Measurements from ENCODE around the gene ADGRD1. TPM values are rescaled to one million over a fixed set of nuclear protein-coding genes. Genes with fewer than 3 reads are reported as not detected.

ADGRD1 gene
- total and polyA plus RNA-seq, 7 donors = 0.46 to 22.5 (median 7.2) TPM

- Histone ChIP-seq H3K36me3 (no peaks in the 10 kb centered on the region), H3K9me3 (no peaks in the 10 kb centered on the region), H3K4me3 (no peak overlapping the region), H3K27ac (peak overlapping the region in 3 of 4 donors; percentile 75 to 82 (median 81)), H3K27me3 (no peaks in the 10 kb centered on the region), H3K4me1 (peaks cover 0 to 76% (median 59%) of the 10 kb centered on the region in 4 donors)
- intact Hi-C loops (cut with DNase I) = loop anchor here (1.0 to 5.0 kb wide), 4 partner anchors 19 to 90 kb away; no protein-coding TSS in a partner anchor
- DNase-seq = no peak
- TF ChIP-seq EP300 (IDR thresholded peaks at IDR 0.05) (no peak), POLR2AphosphoS5 (IDR thresholded peaks at IDR 0.05) (peak in 1 of 4 donors; percentile 0)
- 62 to 78% methylated on average over 3 of the region's 3 CpGs for WGBS, 2 donors
Observed at GRCh38 chr12:131007740-131008117, 54.0 kb downstream of the ADGRD1 start.

DNA sequence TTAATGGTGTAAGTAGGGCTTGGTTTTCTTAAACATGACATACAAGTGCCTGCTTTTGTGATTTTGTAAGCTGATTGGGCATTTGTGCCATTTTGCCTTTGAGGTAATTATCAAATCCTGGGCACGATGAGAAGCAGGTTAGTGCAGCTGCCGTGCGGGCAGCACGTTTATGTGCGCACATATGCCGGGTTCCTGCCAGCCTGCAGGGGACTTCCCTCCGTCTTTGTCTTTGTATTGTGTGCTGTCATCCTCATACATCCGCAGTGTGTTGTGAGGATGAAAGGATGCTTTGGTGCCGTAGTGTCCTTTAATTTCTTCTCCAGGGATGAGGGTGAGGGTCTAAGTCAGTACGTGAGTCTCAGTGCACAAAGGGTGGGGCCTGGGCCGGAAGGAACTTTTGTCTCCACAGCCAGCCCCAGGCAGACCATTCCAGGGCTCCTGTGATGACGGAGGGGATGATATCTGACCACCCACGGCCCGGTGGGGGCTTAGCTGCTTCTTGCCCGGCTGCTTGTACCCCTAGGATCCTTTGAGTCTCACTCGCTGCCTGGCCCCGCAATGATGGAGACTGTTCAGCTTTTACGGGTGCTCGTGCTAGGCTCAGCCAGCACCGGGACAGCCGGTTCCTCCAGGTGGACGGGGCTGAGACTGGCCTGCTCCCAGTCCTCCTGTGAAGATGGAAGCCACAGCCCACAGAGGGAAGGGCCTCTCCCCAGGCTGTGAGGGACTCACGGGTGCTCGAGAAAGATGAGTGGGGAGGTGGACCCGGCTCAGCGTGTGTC lies 54.6 kb downstream of the ADGRD1 start:
- Histone ChIP-seq H3K27ac (peak overlapping the region in 3 of 4 donors; percentile 75 to 82 (median 81)), H3K27me3 (no peaks in the 10 kb centered on the region), H3K4me3 (no peak overlapping the region), H3K4me1 (peaks cover 0 to 79% (median 62%) of the 10 kb centered on the region in 4 donors), H3K9me3 (no peaks in the 10 kb centered on the region), H3K36me3 (no peaks in the 10 kb centered on the region)
- intact Hi-C loops (cut with DNase I) = loop anchor here (1.0 to 5.0 kb wide), 3 partner anchors 46 to 91 kb away; no protein-coding TSS in a partner anchor
- DNase-seq = no peak
- TF ChIP-seq CTCF (IDR thresholded peaks at IDR 0.05) = no peak
- TF ChIP-seq POLR2A (IDR thresholded peaks at IDR 0.05) = no peak
- no peak for TF ChIP-seq POLR2AphosphoS5 (IDR thresholded peaks at IDR 0.05)
- no peak for TF ChIP-seq EP300 (IDR thresholded peaks at IDR 0.05)
- 78 to 85% methylated on average over 26 of the region's 26 CpGs for WGBS, 2 donors

DNA sequence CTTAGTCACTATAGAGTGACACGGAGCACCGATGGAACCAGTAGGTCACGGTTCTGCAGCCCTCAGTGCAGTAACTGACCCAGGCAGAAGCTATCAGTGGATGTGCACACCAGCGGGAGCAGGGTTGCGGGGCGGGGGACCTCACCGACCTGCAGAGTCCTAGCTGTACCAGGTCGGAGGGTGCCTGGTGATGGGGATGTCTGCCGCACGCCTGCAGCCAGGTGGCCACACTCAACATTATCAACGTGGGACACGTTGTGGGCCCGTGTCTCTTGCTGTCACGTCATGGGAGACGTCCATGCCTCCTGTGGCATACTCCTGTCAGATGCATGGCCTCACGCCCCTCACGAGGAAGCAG lies 55.2 kb downstream of the ADGRD1 start:
- Histone ChIP-seq H3K27me3 (no peaks in the 10 kb centered on the region), H3K36me3 (no peaks in the 10 kb centered on the region), H3K4me3 (no peak overlapping the region), H3K4me1 (peaks cover 0 to 79% (median 63%) of the 10 kb centered on the region in 4 donors), H3K27ac (peak overlapping the region in 3 of 4 donors; percentile 75 to 82 (median 81)), H3K9me3 (no peaks in the 10 kb centered on the region)
- intact Hi-C loops (cut with DNase I) = loop anchor here (1.0 to 5.0 kb wide), 3 partner anchors 46 to 92 kb away; no protein-coding TSS in a partner anchor
- TF ChIP-seq CTCF (IDR thresholded peaks at IDR 0.05) (no peak), EP300 (IDR thresholded peaks at IDR 0.05) (no peak), POLR2A (IDR thresholded peaks at IDR 0.05) (no peak), POLR2AphosphoS5 (IDR thresholded peaks at IDR 0.05) (no peak)
- no peak for DNase-seq
- WGBS, 2 donors = 86 to 93% methylated on average over 17 of the region's 17 CpGs

GRCh38 chr12:131009595-131010395 lies 56.1 kb downstream of the ADGRD1 start:
- Histone ChIP-seq H3K9me3 (no peaks in the 10 kb centered on the region), H3K27me3 (no peaks in the 10 kb centered on the region), H3K4me3 (no peak overlapping the region), H3K36me3 (peaks cover 0 to 9% (median 0%) of the 10 kb centered on the region in 4 donors), H3K4me1 (peaks cover 0 to 79% (median 63%) of the 10 kb centered on the region in 4 donors), H3K27ac (peak overlapping the region in 1 of 4 donors; percentile 67)
- no peak for DNase-seq
- TF ChIP-seq CTCF (IDR thresholded peaks at IDR 0.05) (no peak), EP300 (IDR thresholded peaks at IDR 0.05) (no peak), POLR2A (IDR thresholded peaks at IDR 0.05) (no peak), POLR2AphosphoS5 (IDR thresholded peaks at IDR 0.05) (no peak)
- intact Hi-C loops (cut with DNase I) = loop anchor here (2.0 to 5.0 kb wide), 2 partner anchors 47 to 92 kb away; no protein-coding TSS in a partner anchor
- WGBS, 2 donors = 88 to 91% methylated on average over 21 of the region's 21 CpGs
